K562 (cell line): ENCODE results near the gene MICU1. TPM values are rescaled to one million over a fixed set of nuclear protein-coding genes. Genes with fewer than 3 reads are reported as not detected.

ENCODE experiments used
- ATAC-seq: fragments of 200-7000 bp; cut with Tn5 transposase; 3 replicates; pipeline ENCODE4 v1.9.1; 2020; ENCODE audit warnings: moderate library complexity
- BruUV-seq: library from RNA; stranded (reverse); fragments of 400-500 nt; replicated peaks from 2 replicates; lab custom pipeline; 2021; lab: Mats Ljungman, UMichigan
- CTCF ChIA-PET: fragments of 300-600 bp; formaldehyde crosslinking; extraction: SDS; loops from one replicate; lab custom pipeline; 2021; ENCODE audit warnings: low intra/inter-chr PET ratio; lab: Yijun Ruan, JAX
- POLR2A ChIA-PET: fragments of 300-600, 350-650 bp; sonication (Branson Sonifier 250); formaldehyde crosslinking; extraction: SDS; loops from one replicate; lab custom pipeline; 2021; ENCODE audit warnings: antibody characterized with exemption, inconsistent platforms; lab: Yijun Ruan, JAX
- DNase-seq, 4 experiments: peaks; one replicate each; pipeline versions ENCODE4 v3.0.0 to v3.0.0-alpha.2; 2011 to 2018; ENCODE audit warnings: low spot score in 3 of 4, mixed read lengths in 3 of 4; ENCODE audit errors: extremely low read depth in 1 of 4
- FAIRE-seq: peaks from 2 replicates; lab custom pipeline; 2011; peaks lifted over from hg19 to GRCh38; lab: Jason Lieb, UNC
- H2AFZ ChIP-seq: 2 replicates; pipeline ENCODE4 v1.6.0; 2011; ENCODE audit warnings: low read depth, low read length, control low read depth, inconsistent platforms
- H3K27ac ChIP-seq: fragments of 200-600 bp; 3 replicates; pipeline ENCODE4 v1.8.0; 2011; ENCODE audit warnings: low read depth, mild to moderate bottlenecking, control low read depth, inconsistent platforms, low read length, moderate library complexity, mixed read lengths; ENCODE audit errors: extremely low read depth
- H3K27me3 ChIP-seq, 2 experiments: fragments of 300-600 bp in 1 of 2; 2 replicates in 1 of 2; 3 replicates in 1 of 2; pipeline versions ENCODE4 v1.6.0 to v1.8.0; 2011; ENCODE audit warnings: inconsistent platforms in 2 of 2, low read length in 2 of 2, mild to moderate bottlenecking in 1 of 2, mixed read lengths in 1 of 2, moderate library complexity in 1 of 2; ENCODE audit not compliant: control insufficient read depth in 2 of 2, insufficient read depth in 2 of 2
- H3K36me3 ChIP-seq: fragments of 300-600 bp; 3 replicates; pipeline ENCODE4 v1.8.0; 2011; ENCODE audit warnings: mild to moderate bottlenecking, low read length, inconsistent platforms; ENCODE audit not compliant: control insufficient read depth, insufficient read depth
- H3K4me1 ChIP-seq, 2 experiments: fragments of 200-600 bp in 1 of 2; replicated peaks in 1 of 2; 2 replicates in 1 of 2; 3 replicates in 1 of 2; pipeline versions ENCODE4 v1.5.1 to v1.8.0; 2011; ENCODE audit warnings: inconsistent platforms in 2 of 2, low read length in 2 of 2, mild to moderate bottlenecking in 1 of 2, mixed read lengths in 1 of 2, moderate library complexity in 1 of 2; ENCODE audit not compliant: control insufficient read depth in 2 of 2, insufficient read depth in 2 of 2
- H3K4me2 ChIP-seq: 2 replicates; pipeline ENCODE4 v1.6.1; 2011; ENCODE audit warnings: low read length, control low read depth, inconsistent platforms, mixed read lengths; ENCODE audit not compliant: insufficient read depth
- H3K4me3 ChIP-seq: fragments of 200-600 bp; sonication (generic), shearing (Covaris generic); 2 replicates; pipeline ENCODE4 v1.5.1; 2016; ENCODE audit warnings: control low read depth, inconsistent platforms
- H3K79me2 ChIP-seq: fragments of 200-600 bp; 3 replicates; pipeline ENCODE4 v1.8.0; 2011; ENCODE audit warnings: low read length, inconsistent platforms; ENCODE audit not compliant: control insufficient read depth, insufficient read depth
- H3K9ac ChIP-seq, 2 experiments: 2 replicates each; pipeline versions ENCODE4 v1.6.0 to v1.6.1; 2011; ENCODE audit warnings: low read depth in 2 of 2, low read length in 2 of 2, control low read depth in 1 of 2, inconsistent platforms in 1 of 2, mild to moderate bottlenecking in 1 of 2, mixed read lengths in 1 of 2; ENCODE audit not compliant: insufficient read depth in 1 of 2
- H3K9me1 ChIP-seq: one replicate; pipeline ENCODE4 v1.6.0; 2011; ENCODE audit warnings: inconsistent platforms, mild to moderate bottlenecking, low read length, moderate library complexity; ENCODE audit not compliant: control insufficient read depth, insufficient read depth
- H3K9me3 ChIP-seq: replicated peaks from 2 replicates; pipeline ENCODE4 v1.5.1; 2011; ENCODE audit warnings: low read depth, low read length, inconsistent platforms; ENCODE audit not compliant: control insufficient read depth, insufficient read depth
- H4K20me1 ChIP-seq: replicated peaks from 2 replicates; pipeline ENCODE4 v1.6.1; 2011; ENCODE audit warnings: low read length, inconsistent platforms, mixed read lengths; ENCODE audit not compliant: control insufficient read depth, insufficient read depth
- BRD9 ChIP-seq: fragments of 450-650 bp; IDR thresholded peaks from 2 replicates; pipeline ENCODE4 v1.6.1; 2018; ENCODE audit warnings: low read depth; ENCODE audit not compliant: partially characterized antibody
- CCAR2 ChIP-seq: fragments of 200-400 bp; formaldehyde crosslinking; IDR thresholded peaks from 2 replicates; pipeline ENCODE4 v1.6.1; 2017; ENCODE audit warnings: mild to moderate bottlenecking, low read depth, low read length
- CHD2 ChIP-seq: IDR thresholded peaks from 2 replicates; pipeline ENCODE4 v1.6.1; 2011; ENCODE audit warnings: low read depth, low read length
- CHD4 ChIP-seq: fragments of 200-600 bp; sonication (generic); IDR thresholded peaks from 3 replicates; pipeline ENCODE4 v1.6.1; 2012; ENCODE audit warnings: low read depth, mild to moderate bottlenecking, mixed read lengths, low read length, inconsistent platforms; ENCODE audit not compliant: insufficient read depth, insufficient replicate concordance, poor library complexity, severe bottlenecking
- DPF2 ChIP-seq: fragments of 450-650 bp; IDR thresholded peaks from 2 replicates; pipeline ENCODE4 v1.6.1; 2016
- MCM5 ChIP-seq: fragments of 450-650 bp; IDR thresholded peaks from 2 replicates; pipeline ENCODE4 v1.6.1; 2016; ENCODE audit warnings: low read depth
- NFIC ChIP-seq: fragments of 450-650 bp; IDR thresholded peaks from 2 replicates; pipeline ENCODE4 v1.6.1; 2017; ENCODE audit warnings: mild to moderate bottlenecking, inconsistent platforms
- PTRF ChIP-seq: fragments of 450-650 bp; IDR thresholded peaks from 2 replicates; pipeline ENCODE4 v1.6.1; 2016; ENCODE audit warnings: mild to moderate bottlenecking, missing genetic modification characterization, missing compliant biosample characterization
- TCF7 ChIP-seq: sonication (generic); IDR thresholded peaks from 2 replicates; pipeline ENCODE4 v1.6.1; 2016; ENCODE audit warnings: antibody characterized with exemption, borderline replicate concordance
- TOE1 ChIP-seq, 2 experiments: fragments of 450-650 bp in 1 of 2; sonication (generic) in 1 of 2; formaldehyde crosslinking in 1 of 2; IDR thresholded peaks; 2 replicates each; pipeline versions ENCODE4 v1.7.1 to v1.8.0; 2016 to 2022; ENCODE audit warnings: borderline replicate concordance in 2 of 2, mild to moderate bottlenecking in 2 of 2, antibody characterized with exemption in 1 of 2, inconsistent platforms in 1 of 2, low read depth in 1 of 2, missing genetic modification reagents in 1 of 2, moderate library complexity in 1 of 2
- ZFPM2 ChIP-seq: fragments of 250-450 bp; sonication (Bioruptor Pico); IDR thresholded peaks from 2 replicates; pipeline ENCODE4 v1.5.1; 2022; ENCODE audit warnings: mild to moderate bottlenecking
- ZFX ChIP-seq: sonication (generic); formaldehyde crosslinking; IDR thresholded peaks from 2 replicates; pipeline ENCODE4 v1.8.0; 2022; ENCODE audit warnings: mild to moderate bottlenecking, missing genetic modification reagents, moderate library complexity
- ZNF280A ChIP-seq: fragments of 450-650 bp; IDR thresholded peaks from 2 replicates; pipeline ENCODE4 v1.6.1; 2018; ENCODE audit warnings: mild to moderate bottlenecking, low read depth; ENCODE audit not compliant: partially characterized antibody
- WGBS: fragments of 100-300 bp; shearing (Covaris generic); methylation state at CpG from one replicate; pipeline ENCODE4 v1.1.6; 2016; ENCODE audit warnings: low coverage, mixed read lengths; ENCODE audit not compliant: insufficient coverage; ENCODE audit errors: missing lambda C conversion rate; 5-methylcytosine and 5-hydroxymethylcytosine counted together
- in situ Hi-C: fragments of 300-500 bp; cut with MboI; formaldehyde crosslinking; loops from 4 replicates; pipeline ENCODE4 v1.15.0; 2018; ENCODE audit warnings: inconsistent platforms, mixed read lengths
- intact Hi-C: fragments of 100-400 bp; cut with micrococcal nuclease; formaldehyde crosslinking; loops from 2 replicates; pipeline ENCODE4 v1.14.2; 2022
- polyA plus RNA-seq, 8 experiments: library from polyadenylated mRNA; depleted of rRNA in 4 of 8; stranded (reverse) in 5 of 8; unstranded in 3 of 8; fragments of >200 nt; fragmentation: Nextera tagmentation in 2 of 8; fragmentation: Illumina TruSeq in 1 of 8; extraction: Ambion mirVana in 2 of 8; extraction: Trizol in 1 of 8; gene quantifications; 2 replicates each; pipeline versions ENCODE4 v1.2.1 to v1.2.3, GENCODE V29; 2011 to 2014; ENCODE audit warnings: inconsistent platforms in 1 of 8, missing spikeins in 1 of 8
- total RNA-seq, 7 experiments: library from RNA; depleted of rRNA in 6 of 7; stranded (reverse); fragments of >200 nt in 6 of 7; fragmentation: Illumina TruSeq in 2 of 7; extraction: Trizol in 2 of 7; gene quantifications; 2 replicates each; pipeline versions ENCODE4 v1.2.1 to v1.2.3, GENCODE V29; 2011 to 2021; ENCODE audit warnings: low replicate concordance in 1 of 7
- TF ChIP-seq, protein P1 (sequence below): sonication (generic); formaldehyde crosslinking; IDR thresholded peaks from 2 replicates; pipeline ENCODE4 v1.8.0; 2023; ENCODE audit warnings: missing genetic modification reagents, mild to moderate bottlenecking, borderline replicate concordance

Gene MICU1
- total and polyA plus RNA-seq, 9 of the 15 experiments (the other 6 are each of a cell fraction or from before 2014, with no cell fraction given) = 29.3 to 76.8 (median 48.4) TPM

- DNase-seq = no peak
- 77% methylated on average over 3 of the region's 3 CpGs for WGBS
- Histone ChIP-seq H3K9me3 (no peaks in the 10 kb centered on the region), H2AFZ (no peak overlapping the region)
- TF ChIP-seq PTRF (tag) (no peak), NFIC (no peak), DPF2 (no peak), ZFX (CRISPR knock-in tag) (no peak), ZNF280A (no peak), TOE1 (IDR thresholded peaks at IDR 0.05; ENCODE audit: borderline replicate concordance) (no peak), TOE1 (CRISPR knock-in tag; IDR thresholded peaks at IDR 0.05; ENCODE audit: borderline replicate concordance, low read depth) (no peak), ZFPM2 (CRISPR knock-in tag) (no peak), BRD9 (no peak), CCAR2 (no peak), CHD2 (no peak), MCM5 (no peak), CHD4 (no peak), TCF7 (no peak)
- TF ChIP-seq, protein P1, sequence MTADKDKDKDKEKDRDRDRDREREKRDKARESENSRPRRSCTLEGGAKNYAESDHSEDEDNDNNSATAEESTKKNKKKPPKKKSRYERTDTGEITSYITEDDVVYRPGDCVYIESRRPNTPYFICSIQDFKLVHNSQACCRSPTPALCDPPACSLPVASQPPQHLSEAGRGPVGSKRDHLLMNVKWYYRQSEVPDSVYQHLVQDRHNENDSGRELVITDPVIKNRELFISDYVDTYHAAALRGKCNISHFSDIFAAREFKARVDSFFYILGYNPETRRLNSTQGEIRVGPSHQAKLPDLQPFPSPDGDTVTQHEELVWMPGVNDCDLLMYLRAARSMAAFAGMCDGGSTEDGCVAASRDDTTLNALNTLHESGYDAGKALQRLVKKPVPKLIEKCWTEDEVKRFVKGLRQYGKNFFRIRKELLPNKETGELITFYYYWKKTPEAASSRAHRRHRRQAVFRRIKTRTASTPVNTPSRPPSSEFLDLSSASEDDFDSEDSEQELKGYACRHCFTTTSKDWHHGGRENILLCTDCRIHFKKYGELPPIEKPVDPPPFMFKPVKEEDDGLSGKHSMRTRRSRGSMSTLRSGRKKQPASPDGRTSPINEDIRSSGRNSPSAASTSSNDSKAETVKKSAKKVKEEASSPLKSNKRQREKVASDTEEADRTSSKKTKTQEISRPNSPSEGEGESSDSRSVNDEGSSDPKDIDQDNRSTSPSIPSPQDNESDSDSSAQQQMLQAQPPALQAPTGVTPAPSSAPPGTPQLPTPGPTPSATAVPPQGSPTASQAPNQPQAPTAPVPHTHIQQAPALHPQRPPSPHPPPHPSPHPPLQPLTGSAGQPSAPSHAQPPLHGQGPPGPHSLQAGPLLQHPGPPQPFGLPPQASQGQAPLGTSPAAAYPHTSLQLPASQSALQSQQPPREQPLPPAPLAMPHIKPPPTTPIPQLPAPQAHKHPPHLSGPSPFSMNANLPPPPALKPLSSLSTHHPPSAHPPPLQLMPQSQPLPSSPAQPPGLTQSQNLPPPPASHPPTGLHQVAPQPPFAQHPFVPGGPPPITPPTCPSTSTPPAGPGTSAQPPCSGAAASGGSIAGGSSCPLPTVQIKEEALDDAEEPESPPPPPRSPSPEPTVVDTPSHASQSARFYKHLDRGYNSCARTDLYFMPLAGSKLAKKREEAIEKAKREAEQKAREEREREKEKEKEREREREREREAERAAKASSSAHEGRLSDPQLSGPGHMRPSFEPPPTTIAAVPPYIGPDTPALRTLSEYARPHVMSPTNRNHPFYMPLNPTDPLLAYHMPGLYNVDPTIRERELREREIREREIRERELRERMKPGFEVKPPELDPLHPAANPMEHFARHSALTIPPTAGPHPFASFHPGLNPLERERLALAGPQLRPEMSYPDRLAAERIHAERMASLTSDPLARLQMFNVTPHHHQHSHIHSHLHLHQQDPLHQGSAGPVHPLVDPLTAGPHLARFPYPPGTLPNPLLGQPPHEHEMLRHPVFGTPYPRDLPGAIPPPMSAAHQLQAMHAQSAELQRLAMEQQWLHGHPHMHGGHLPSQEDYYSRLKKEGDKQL (CRISPR knock-in tag) = no peak
- TF ChIP-seq, all 486 proteins: peak for 0
- POLR2A ChIA-PET = interaction anchor here (1.1 kb wide), 1 partner anchor 12 kb away, joined by 3 read pairs; no protein-coding TSS in a partner anchor
- Histone ChIP-seq H4K20me1 (no peaks in the 10 kb centered on the region), H3K27me3 (no peaks in the 10 kb centered on the region), H3K9ac (no peak overlapping the region), H3K36me3 (peaks cover 3% of the 10 kb centered on the region; the same call in 1 of the 3 replicates), H3K79me2 (no peaks in the 10 kb centered on the region), H3K4me1 (no peaks in the 10 kb centered on the region), H3K27ac (no peak overlapping the region), H3K4me3 (no peak overlapping the region), H3K4me2 (no peak overlapping the region), H3K9me1 (no peaks in the 10 kb centered on the region)
- no TSS peak for BruUV-seq
- no peak for ATAC-seq
- FAIRE-seq = no peak
- in situ Hi-C loops (no loop called here), intact Hi-C loops (no loop called here)
- CTCF ChIA-PET = no interaction called here
Observed at GRCh38 chr10:72407471-72407870, 218.4 kb downstream of the MICU1 start.
